Endothelial cell (in vitro differentiated cells): ENCODE results near the gene LSR. TPM values are rescaled to one million over a fixed set of nuclear protein-coding genes. Genes with fewer than 3 reads are reported as not detected.

Experiments
- DNase-seq: peaks from one replicate; pipeline ENCODE4 v3.0.0; 2021; ENCODE audit warnings: low spot score
- H3K27ac Mint-ChIP-seq: one replicate; pipeline ENCODE4 v1.8.0; 2021; ENCODE audit warnings: mixed read lengths, inconsistent platforms; ENCODE audit not compliant: unreplicated experiment
- H3K27me3 Mint-ChIP-seq: one replicate; pipeline ENCODE4 v1.8.0; 2021; ENCODE audit warnings: mild to moderate bottlenecking, moderate library complexity, mixed read lengths, inconsistent platforms; ENCODE audit not compliant: unreplicated experiment
- H3K36me3 Mint-ChIP-seq: one replicate; pipeline ENCODE4 v1.8.0; 2021; ENCODE audit warnings: mild to moderate bottlenecking, low read depth, mixed read lengths, inconsistent platforms; ENCODE audit not compliant: unreplicated experiment
- H3K4me1 Mint-ChIP-seq: one replicate; pipeline ENCODE4 v1.8.0; 2021; ENCODE audit warnings: mild to moderate bottlenecking, mixed read lengths, inconsistent platforms; ENCODE audit not compliant: unreplicated experiment
- H3K4me3 Mint-ChIP-seq: one replicate; pipeline ENCODE4 v1.8.0; 2021; ENCODE audit warnings: mild to moderate bottlenecking, mixed read lengths, inconsistent platforms; ENCODE audit not compliant: unreplicated experiment
- H3K9me3 Mint-ChIP-seq: one replicate; pipeline ENCODE4 v1.8.0; 2021; ENCODE audit warnings: mixed read lengths, inconsistent platforms; ENCODE audit not compliant: unreplicated experiment
- CTCF ChIP-seq: fragments of 200-600 bp; sonication (generic); IDR thresholded peaks from one replicate; pipeline ENCODE4 v1.5.0; 2021; ENCODE audit warnings: antibody characterized with exemption; ENCODE audit not compliant: unreplicated experiment
- total RNA-seq: library from RNA; stranded (reverse); fragmentation: NEBNext Ultra II Directional; extraction: Animal tissue kit (Norgen Biotek cat#: 25700); gene quantifications from one replicate; pipeline ENCODE4 v1.2.1, GENCODE V29; 2021; ENCODE audit not compliant: unreplicated experiment

LSR gene
- total RNA-seq, 1 donor from 2014 or later = 35.9 TPM

- H3K4me1 Mint-ChIP-seq = peaks cover 9% of the 10 kb centered on the region
- TF ChIP-seq CTCF = no peak
- H3K9me3 Mint-ChIP-seq = no peaks in the 10 kb centered on the region
- H3K4me3 Mint-ChIP-seq = no peak overlapping the region
- no peak for DNase-seq
- H3K27ac Mint-ChIP-seq = no peak overlapping the region
- H3K27me3 Mint-ChIP-seq = peaks cover 6% of the 10 kb centered on the region
- peaks cover 3% of the 10 kb centered on the region for H3K36me3 Mint-ChIP-seq
Measured at GRCh38 chr19:35209646-35210045, 39.2 kb upstream of the LSR start.

- no peak for TF ChIP-seq CTCF
- peaks cover 1% of the 10 kb centered on the region for H3K27me3 Mint-ChIP-seq
- no peak overlapping the region for H3K4me3 Mint-ChIP-seq
- peaks cover 3% of the 10 kb centered on the region for H3K36me3 Mint-ChIP-seq
- H3K27ac Mint-ChIP-seq = no peak overlapping the region
- no peaks in the 10 kb centered on the region for H3K9me3 Mint-ChIP-seq
- H3K4me1 Mint-ChIP-seq = no peaks in the 10 kb centered on the region
- DNase-seq = no peak
Measured at GRCh38 chr19:35211545-35212230, 37.1 kb upstream of the LSR start.

GRCh38 chr19:35212241-35212640, 36.6 kb upstream of the LSR start:
- Mint-ChIP-seq H3K4me1 (no peaks in the 10 kb centered on the region), H3K9me3 (no peaks in the 10 kb centered on the region), H3K4me3 (no peak overlapping the region), H3K27me3 (peaks cover 1% of the 10 kb centered on the region), H3K36me3 (peaks cover 3% of the 10 kb centered on the region), H3K27ac (no peak overlapping the region)
- DNase-seq = no peak
- TF ChIP-seq CTCF = no peak

- TF ChIP-seq CTCF = no peak
- Mint-ChIP-seq H3K27me3 (peaks cover 2% of the 10 kb centered on the region), H3K27ac (no peak overlapping the region), H3K36me3 (no peaks in the 10 kb centered on the region), H3K4me1 (no peaks in the 10 kb centered on the region), H3K4me3 (no peak overlapping the region), H3K9me3 (no peaks in the 10 kb centered on the region)
- no peak for DNase-seq
Measured at GRCh38 chr19:35213663-35214632, 34.9 kb upstream of the LSR start.
